OCI-LY1 (cell line): ENCODE measurements around the gene YIPF5.

Source experiments
- CTCF ChIP-seq: fragments of 200-600 bp; sonication (generic), shearing (Covaris generic); IDR thresholded peaks from 2 replicates; pipeline ENCODE4 v1.5.1; 2017; ENCODE audit warnings: mild to moderate bottlenecking, antibody characterized with exemption, low read length, moderate library complexity, mixed read lengths
- EZH2 ChIP-seq: fragments of 200-600 bp; sonication (generic), shearing (Covaris generic); IDR thresholded peaks from 2 replicates; pipeline ENCODE4 v1.8.0; 2017; ENCODE audit warnings: borderline replicate concordance, mixed run types, mild to moderate bottlenecking, antibody characterized with exemption, low read length, moderate library complexity, mixed read lengths

DNA sequence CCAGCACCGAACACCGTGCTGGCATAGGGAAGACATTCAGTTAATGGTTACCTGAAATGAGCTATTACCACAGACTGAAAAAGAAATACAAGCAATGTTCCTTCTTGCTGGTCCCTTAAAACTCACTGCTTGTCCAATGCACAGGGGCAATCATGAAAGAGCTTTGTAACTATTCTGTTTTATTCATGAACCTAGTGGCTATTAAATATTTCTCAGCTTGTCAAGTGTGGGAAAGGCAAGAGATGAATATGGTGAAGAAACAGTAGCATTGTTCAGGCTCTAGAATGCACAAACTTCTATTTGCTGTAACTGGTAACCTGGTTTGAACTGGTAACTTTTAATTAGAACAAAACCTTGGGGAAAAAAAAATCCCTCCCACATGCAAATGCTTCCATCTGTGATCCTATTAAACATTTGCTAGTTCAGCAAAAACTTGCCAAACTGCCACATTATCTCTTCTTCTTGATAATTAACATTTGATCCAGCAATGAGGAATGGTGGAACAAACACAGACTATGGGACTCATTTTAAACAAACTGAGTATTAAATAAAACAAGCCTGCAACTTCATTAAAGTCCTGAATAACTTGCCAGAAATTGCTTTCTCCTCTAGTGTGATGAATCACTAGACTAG is 36.1 kb downstream of the YIPF5 start:
- TF ChIP-seq CTCF (no peak), EZH2 (no peak)
